Chondrocyte (in vitro differentiated cells): ENCODE measurements around the gene HHLA2. TPM values are rescaled to one million over a fixed set of nuclear protein-coding genes. Genes with fewer than 3 reads are reported as not detected.

ENCODE experiments used
- DNase-seq: peaks from one replicate; pipeline ENCODE4 v3.0.0; 2021; ENCODE audit warnings: mixed read lengths, low spot score
- H3K27ac Mint-ChIP-seq: one replicate; pipeline ENCODE4 v1.8.0; 2021; ENCODE audit warnings: mild to moderate bottlenecking, moderate library complexity, mixed read lengths; ENCODE audit not compliant: unreplicated experiment
- H3K27me3 Mint-ChIP-seq: 2 replicates; pipeline ENCODE4 v1.8.0; 2021; ENCODE audit warnings: low read depth, mixed read lengths
- H3K36me3 Mint-ChIP-seq: 2 replicates; pipeline ENCODE4 v1.8.0; 2021; ENCODE audit warnings: low read depth, mixed read lengths
- H3K4me1 Mint-ChIP-seq: 2 replicates; pipeline ENCODE4 v1.8.0; 2021; ENCODE audit warnings: low read depth, mild to moderate bottlenecking, mixed read lengths
- H3K4me3 Mint-ChIP-seq: one replicate; pipeline ENCODE4 v1.8.0; 2021; ENCODE audit warnings: mild to moderate bottlenecking, moderate library complexity, mixed read lengths; ENCODE audit not compliant: unreplicated experiment
- H3K9me3 Mint-ChIP-seq: 2 replicates; pipeline ENCODE4 v1.8.0; 2021; ENCODE audit warnings: low read depth, mixed read lengths
- CTCF ChIP-seq: fragments of 200-600 bp; sonication (generic); IDR thresholded peaks from 2 replicates; pipeline ENCODE4 v1.5.0; 2021; ENCODE audit warnings: antibody characterized with exemption, mild to moderate bottlenecking, moderate library complexity
- total RNA-seq: library from RNA; stranded (reverse); gene quantifications from 3 replicates; pipeline ENCODE4 v1.2.1, GENCODE V29; 2021

HHLA2 gene
- total RNA-seq, 1 donor from 2014 or later, result not detected

DNA sequence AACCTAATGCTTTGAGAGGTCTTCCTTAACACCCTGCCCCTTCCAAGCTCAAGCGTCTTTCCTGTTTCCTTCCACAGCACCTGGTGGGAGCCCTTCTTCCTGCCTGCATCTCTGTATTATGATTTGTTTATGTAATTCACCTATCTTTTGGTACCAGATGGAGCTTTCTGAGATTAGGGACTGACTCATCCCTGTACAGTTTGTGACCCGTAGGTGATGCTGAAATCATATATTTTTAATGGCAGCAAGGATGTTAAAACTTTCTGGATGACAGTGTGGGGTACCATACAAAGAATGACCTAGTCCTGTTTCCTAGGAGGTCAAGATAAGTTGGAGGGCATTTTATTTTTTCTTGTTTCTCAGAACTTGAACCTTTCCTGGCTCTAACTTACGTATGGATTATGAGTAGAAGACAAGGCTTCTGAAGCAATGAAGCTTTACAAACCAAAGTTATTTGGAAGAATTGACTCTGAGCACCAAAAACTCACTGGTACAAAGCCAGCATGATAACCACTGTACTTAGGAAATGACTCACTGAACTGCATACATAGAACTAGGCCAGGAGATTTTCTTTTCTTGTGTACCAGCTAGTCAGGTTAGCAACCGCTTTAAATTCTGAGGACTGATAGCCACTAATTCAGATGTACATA lies 46.6 kb downstream of the HHLA2 start:
- Mint-ChIP-seq H3K9me3 (no peaks in the 10 kb centered on the region), H3K4me3 (no peak overlapping the region), H3K27ac (no peak overlapping the region), H3K36me3 (no peaks in the 10 kb centered on the region), H3K27me3 (no peaks in the 10 kb centered on the region), H3K4me1 (peaks cover 17% of the 10 kb centered on the region)
- DNase-seq, result no peak
- TF ChIP-seq CTCF, result no peak

DNA sequence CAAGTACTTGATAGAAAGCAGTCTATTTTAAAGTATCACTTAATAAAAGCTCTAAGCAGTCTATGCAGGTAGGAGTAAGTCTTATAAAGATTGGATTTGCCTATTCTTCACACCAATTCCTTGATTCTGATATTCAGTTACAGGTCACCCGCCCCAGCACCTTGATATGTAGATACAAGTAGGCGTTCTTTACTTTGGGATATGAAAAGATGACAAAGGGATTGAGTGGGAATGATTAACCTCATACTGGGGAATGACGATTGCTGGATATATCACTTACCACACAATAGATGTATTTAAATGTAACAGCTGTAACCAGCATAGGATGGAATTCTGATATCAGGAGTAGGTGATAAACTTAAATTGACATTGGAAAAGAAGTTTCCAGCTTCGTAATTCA lies 47.1 kb downstream of the HHLA2 start:
- TF ChIP-seq CTCF, result no peak
- DNase-seq, result no peak
- no peak overlapping the region for H3K27ac Mint-ChIP-seq
- no peaks in the 10 kb centered on the region for H3K9me3 Mint-ChIP-seq
- peaks cover 17% of the 10 kb centered on the region for H3K4me1 Mint-ChIP-seq
- no peak overlapping the region for H3K4me3 Mint-ChIP-seq
- H3K27me3 Mint-ChIP-seq, result no peaks in the 10 kb centered on the region
- no peaks in the 10 kb centered on the region for H3K36me3 Mint-ChIP-seq

DNA sequence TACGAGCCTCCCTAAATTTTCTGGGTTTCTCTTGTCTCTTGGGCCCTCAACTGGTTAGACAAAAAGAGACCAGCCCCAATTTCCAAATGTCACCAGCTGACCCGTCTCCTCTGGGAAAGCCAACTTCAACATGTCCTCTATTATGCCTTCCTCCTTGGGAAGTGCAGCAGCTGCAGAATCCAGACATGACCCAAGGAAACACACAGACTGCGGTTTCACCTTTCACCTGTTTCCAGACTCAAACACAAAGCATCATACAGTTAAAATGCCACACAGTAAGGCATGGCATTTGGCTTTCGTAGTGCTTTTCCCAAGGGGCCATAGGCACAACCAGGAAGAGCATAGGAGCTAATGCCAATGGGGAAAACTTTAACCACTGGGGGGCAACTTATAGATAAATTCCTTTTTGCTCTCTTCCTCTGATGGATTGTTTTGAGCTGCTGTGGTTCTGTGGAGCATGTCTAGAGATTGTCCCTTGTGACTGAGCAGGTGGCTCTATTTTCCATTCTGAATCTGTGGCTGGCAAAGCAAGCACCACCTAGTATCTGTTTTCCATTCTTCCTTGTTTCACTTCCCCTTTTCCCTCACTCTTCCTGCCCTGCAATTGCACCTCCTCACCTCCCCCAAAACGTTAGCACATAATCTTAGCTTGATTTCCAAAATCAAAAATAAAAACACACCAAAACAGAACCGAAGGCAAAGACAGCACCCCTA lies 49.3 kb downstream of the HHLA2 start:
- Mint-ChIP-seq H3K4me3 (no peak overlapping the region), H3K9me3 (no peaks in the 10 kb centered on the region), H3K27me3 (no peaks in the 10 kb centered on the region), H3K4me1 (peaks cover 17% of the 10 kb centered on the region), H3K36me3 (no peaks in the 10 kb centered on the region), H3K27ac (no peak overlapping the region)
- no peak for TF ChIP-seq CTCF
- no peak for DNase-seq

GRCh38 chr3:108346301-108347227 lies 50.2 kb downstream of the HHLA2 start:
- H3K36me3 Mint-ChIP-seq, result no peaks in the 10 kb centered on the region
- DNase-seq, result no peak
- H3K27me3 Mint-ChIP-seq, result no peaks in the 10 kb centered on the region

More at GRCh38 chr3:108346301-108347227, 50.2 kb downstream of the HHLA2 start:
- no peak overlapping the region for H3K27ac Mint-ChIP-seq
- peaks cover 17% of the 10 kb centered on the region for H3K4me1 Mint-ChIP-seq
- H3K9me3 Mint-ChIP-seq, result no peaks in the 10 kb centered on the region
- H3K4me3 Mint-ChIP-seq, result no peak overlapping the region
- TF ChIP-seq CTCF, result no peak
